ENCODE results near the gene TMEM181.
"Not testable (repeated sequence)": the region's sequence is repeated elsewhere in the genome, so short reads cannot be mapped to it uniquely, and the experiment has no call there.

TMEM181 gene

DNA sequence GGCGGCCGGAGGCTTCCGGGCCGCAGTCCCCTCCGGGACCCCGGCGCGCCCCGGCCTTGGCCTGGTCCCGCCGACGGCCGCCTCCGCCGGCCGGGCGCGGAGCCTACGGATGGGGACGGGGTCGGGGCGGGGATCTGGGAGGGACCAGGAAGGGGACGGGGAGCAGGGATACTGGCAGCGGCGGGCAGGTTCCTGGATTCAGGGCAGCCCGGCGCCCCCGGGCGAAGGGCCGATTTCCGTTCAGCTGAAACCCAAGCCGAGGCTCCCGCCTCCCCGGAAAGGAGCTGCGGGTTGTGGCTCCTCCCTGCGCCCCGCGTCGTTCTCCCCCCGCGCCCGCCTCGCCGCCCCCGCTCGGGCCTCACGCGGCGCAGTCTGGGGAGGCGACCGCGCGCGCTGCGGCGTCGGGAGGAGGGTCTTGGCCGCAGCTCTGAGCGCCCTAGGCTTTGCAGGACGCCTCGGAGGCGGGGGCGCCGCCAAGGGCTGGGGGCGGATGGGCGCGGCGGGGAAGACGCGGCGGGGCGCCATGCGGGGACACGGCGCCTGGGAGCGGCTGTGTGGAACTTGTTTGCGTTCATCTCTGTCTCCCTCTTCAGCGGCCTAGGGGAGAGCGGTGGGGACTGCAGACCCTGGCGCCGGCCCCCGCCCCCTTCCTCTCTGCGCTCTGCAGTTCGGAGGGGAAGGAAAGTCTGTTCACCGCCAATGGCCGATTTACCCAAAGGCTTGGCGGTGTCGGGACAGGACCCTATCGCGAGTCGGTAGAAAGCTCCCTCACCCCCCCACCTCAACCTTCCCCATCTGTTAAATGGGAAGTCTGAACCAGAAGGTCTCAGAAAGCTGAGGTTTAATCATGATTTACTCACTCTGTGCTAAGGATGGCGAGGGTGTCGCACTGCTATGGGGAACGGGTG lies 22.7 kb upstream of the TMEM181 start:
- no peak for DNase-seq (ENCODE audit: low read depth in 3 of 3)

DNA sequence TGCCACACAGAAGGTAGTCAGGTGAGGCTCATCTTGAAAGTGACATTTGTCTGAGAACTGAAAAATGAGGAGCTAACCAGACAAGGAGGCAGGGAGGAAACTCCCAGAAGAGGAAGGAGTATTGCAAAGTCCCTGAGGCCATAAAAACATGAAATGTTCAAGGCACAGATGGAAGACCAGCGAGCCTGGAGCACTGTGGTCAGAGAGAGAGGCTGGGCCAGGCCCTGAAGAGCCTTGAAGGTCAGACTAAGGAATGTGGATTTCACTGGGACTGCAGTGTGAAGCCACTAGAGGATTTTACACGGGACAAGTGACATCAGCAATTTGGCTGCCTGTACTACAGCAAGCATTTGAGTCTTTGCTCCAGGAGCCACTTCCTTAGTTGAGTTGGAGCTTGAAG lies 21.1 kb upstream of the TMEM181 start:
- no peak for DNase-seq (ENCODE audit: low read depth in 3 of 3)

DNA sequence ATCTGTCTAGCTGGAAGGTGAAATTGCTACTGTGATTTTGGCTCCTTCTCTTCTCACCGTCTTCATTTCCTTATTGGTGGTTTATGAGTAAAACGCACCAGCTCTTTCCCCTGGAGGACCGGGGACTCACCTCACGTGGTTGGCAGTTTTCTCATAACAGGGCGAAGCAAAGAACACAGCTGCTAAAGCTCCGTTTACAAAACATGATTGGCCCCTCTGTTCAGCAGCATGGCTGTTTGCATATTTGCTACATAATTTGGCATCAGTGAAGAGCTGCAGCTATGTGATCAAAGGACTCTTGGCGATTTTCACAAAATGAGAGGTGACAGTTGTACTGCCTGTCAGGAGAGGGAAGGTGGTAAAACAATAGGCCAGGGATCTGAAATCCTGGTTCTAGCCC lies 20.5 kb upstream of the TMEM181 start:
- DNase-seq (ENCODE audit: low read depth in 3 of 3) = no peak

DNA sequence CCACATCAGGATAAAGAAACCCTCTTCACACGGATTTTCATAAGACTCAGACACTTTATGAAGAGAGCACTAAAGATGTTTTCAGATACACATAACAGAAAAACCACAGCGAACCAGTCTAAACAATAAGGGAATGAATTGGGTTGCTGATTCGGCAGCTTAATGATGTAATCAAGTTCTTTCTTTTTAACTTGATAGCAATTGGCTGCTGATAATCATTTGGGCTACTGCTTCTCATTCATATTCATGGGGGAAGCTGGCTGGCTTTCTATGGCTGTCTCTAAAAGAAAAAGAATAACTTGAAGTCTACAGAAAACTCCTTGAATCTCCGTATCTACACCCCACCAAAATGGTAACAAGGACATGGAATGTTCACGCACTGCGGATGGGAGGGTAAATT lies 20.0 kb upstream of the TMEM181 start:
- no peak for DNase-seq (ENCODE audit: low read depth in 3 of 3)

DNA sequence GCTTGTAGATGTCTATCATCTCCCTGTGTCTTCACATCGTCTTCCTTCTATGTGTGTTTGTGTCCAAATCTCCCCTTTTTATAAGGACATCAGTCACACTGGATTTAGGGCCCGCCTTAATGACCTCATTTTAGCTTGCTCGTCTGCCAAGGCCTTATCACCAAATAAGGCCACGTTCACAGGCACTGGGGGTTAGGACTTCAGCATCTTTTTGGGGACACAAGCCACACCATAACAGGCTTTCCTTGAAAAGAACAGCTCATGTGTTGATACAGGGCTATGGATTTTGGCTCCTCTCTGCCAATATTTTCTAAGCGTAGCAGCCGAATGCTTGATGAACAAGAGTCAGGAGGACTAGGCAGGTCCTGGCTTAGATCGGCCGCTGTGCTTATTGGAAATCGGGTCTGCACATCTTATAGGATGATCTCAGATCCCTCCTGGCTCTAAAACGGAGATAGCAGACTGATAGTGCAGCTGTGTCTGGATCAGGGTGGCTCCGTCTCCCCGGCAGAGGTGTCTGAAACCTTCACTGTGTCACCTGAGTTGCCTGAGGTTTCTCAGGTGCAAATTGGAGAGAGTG lies 16.2 kb upstream of the TMEM181 start:
- DNase-seq (ENCODE audit: low read depth in 3 of 3) = no peak

DNA sequence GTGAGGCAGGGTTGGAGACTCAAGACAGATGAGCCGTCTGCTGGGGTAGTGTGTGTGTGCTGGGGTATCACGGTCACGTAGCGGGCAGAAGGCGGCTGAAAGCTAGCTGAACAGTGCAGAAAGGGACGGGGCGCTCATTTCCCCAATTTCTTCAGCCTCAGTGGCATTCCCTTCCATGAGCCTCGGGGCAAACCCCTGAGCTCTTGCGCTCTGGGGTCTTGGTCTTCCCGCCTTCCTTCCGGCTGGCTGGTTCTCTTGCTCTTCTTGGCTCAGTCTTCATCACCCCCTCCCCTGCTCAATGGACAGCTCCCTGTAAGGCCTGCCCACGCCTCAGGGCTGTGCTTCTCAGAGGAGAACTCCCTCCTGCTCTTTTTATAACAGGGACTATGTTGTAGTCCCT lies 15.5 kb upstream of the TMEM181 start:
- no peak for DNase-seq (ENCODE audit: low read depth in 3 of 3)

DNA sequence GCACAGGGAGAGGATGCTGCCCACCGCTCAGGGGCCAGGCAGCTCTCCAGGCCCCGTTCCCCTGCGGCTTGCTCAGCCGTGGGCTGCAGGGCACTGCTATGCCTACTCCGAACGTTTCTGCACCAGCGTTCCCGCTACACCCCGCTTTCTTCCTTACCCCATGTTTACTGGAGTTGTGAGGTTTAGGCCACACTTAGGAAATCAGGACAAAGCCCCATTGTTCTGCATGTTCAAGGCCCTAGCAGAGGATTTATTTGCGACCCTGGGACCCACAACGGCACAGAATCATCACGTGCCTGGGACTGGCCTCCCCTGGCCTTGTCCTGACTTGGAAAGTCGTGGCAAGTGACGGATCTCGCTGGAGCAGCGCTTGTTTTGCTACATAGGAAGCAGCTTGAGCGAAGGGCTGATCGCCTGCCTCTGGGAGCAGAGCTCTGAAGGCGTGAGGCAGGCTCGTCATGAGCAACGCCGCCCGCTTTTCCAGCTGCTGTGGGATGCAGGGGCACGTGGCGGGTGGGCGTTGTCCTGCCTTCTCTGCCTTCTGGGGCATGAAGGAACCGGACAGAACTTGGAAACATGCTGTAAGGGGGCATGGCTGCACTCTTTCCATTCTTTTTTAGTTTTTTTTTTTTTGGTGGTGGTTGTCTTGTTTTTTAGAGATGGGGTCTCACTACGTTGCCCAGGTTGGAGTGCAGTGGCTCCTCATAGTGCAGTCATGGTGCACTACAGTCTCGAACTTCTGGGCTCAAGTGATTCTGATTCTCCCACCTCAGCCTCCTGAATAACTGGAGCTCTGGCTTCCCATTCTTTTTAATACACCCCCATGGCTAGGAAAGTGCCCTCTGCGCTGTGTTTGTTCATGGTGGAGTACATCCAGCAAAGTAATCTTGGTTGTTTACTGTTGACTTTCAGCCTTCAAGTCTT lies 14.6 kb upstream of the TMEM181 start:
- DNase-seq (ENCODE audit: low read depth in 3 of 3) = no peak

DNA sequence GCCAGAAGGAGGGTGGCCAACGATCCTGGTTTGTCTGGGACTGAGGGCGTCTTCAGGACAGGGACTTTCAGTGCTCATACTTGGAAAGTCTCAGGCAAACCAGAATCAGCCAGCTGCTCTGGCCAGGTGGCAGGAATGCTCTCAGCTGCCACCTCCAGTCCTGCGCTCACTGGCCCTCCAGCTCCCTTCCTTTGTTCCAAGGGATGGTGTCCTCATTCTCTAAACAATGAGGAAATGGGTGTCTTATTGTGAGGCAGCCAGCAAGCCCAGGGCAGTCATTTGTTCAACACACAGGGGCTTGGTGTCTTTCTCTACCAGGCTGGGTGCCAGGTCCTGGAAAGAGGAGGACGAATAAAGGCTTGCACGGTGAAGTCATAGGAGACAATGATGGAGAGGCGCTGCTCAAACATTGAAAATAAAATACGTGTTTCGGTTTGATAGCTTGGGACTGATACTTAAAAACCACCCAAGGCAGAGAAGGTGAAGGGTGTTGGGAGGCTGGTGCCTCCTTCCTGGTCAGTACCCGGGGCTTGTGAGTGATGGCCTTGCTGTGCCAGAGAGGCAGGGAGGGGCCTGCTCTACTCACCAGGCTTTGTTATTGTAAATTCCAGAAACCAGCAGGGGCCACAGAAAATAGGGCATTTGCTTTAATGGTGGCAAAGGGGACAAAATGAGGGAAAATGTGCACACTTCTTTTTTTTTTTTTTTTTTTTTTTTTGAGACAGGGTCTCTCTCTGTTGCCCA lies 11.3 kb upstream of the TMEM181 start:
- no peak for DNase-seq (ENCODE audit: low read depth in 3 of 3)

DNA sequence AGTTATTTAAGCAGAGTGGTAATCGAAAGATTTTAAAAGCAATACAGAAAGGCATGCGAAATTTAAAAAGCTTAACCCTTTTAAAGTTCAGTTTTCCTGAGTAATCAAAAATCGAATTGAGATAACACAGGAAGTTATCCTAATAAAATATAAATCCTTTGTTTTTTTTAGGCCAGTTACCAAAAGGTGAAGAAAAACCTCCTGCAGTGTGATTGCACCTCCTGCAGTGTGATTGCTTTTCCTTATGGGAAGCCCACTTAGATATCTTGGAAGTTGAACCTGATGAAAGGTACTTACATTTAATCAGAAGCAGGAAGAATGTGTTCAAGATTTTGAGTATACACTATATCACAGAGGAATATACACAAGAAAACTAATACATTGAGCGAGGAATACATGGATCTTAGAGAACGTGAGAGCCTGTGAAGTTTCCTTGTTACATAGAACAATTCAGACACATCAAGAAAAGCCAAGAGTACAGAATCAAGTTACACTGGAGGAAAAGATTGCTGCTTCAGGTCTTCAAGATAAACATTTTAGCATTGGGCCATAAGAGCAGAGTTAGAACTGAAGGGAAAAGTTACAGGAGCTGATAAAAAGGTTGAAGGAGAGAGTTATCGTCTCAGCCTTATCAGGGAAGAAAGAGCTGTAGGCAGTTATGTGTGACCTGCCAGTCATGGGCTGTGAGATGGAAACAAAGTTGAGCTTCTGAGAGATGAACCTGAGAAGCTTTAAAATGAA lies 7.7 kb upstream of the TMEM181 start:
- no peak for DNase-seq (ENCODE audit: low read depth in 3 of 3)

DNA sequence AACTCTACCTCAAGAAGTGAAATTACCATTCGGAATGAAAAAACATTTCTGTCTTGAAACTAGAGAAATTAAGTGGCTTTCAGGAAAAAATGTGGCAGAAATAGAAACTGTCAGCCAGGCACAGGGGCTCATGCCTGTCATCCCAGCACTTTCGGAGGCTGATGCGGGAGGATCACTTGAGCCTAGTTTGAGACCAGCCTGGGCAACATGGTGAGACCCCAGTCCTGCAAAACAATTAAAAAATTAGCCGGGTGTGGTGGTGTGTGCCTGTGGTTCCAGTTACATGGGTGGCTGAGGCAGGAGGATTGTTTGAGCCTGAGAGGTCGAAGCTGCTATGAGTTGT lies 7.1 kb upstream of the TMEM181 start:
- DNase-seq (ENCODE audit: low read depth in 3 of 3) = no peak

DNA sequence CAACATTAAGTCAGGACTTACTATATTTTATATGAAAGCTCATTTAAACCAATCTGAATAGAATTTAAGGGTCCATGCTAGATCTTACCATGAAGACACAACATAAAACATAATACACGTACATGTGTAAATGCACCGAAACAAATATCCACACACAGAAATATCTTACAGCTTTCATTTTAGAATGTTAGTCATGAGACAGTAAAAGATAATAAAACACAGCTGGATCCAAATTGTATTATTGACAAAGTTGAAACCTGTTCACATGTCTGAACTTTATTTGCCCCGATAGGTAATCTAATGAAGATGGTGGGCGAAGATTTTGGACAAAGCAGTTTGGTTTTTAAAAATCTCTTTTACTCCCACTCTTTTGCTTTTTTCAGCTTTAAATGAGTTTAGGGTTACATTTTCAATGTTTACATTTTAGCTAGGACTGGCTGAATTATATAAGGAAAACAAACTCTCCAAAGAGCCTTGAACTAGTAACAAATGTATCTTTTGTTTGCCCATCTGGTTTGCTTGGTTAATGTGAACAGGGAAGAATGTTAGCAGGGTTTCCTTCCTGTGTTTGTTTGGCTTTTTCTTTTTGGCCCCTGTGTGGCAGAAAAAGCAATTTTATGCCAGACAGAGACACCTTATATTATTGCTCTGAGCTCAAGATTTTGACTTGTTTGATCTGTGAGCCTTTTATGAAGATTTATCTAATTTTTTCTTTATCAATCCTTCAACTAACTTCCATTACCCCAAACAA lies 5.1 kb upstream of the TMEM181 start:
- no peak for DNase-seq (ENCODE audit: low read depth in 3 of 3)

DNA sequence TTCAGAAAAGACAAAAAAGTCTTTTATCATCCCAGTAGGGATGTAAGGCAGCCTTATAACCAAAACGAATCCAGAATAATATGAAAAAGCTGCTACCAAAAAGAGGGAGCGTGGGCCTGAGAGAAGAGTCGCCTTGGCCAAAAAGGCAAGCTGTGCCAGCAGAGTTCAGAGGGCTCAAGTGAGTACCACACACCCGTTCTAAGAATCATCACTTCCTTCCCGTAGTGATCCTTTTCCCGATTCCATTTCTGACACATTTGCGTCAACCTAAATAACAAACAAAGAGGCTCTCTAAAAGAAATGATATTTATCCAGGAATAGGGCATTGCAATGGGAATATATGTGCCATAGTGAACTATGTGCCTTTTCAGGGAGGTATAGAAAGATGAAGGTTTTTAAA lies 3.8 kb upstream of the TMEM181 start:
- DNase-seq (ENCODE audit: low read depth in 3 of 3) = no peak

DNA sequence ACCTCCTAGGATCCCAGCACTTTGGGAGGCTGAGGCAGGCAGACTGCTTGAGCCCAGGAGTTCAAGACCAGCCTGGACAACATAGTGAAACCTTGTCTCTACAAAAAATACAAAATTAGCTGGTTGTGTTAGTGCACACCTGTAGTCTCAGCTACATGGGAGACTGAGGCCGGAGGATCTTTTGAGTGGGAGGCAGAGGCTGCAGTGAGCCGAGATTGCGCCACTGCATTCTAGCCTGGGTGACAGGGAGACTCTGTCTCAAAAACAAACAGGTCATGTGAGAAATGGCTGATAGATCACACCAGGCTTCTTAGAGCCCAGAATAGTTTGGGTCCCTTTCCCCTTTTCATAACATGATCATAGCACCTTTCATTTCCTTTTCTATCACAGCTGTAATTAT lies 2.8 kb upstream of the TMEM181 start:
- not testable (repeated sequence) for DNase-seq (ENCODE audit: low read depth in 3 of 3)

DNA sequence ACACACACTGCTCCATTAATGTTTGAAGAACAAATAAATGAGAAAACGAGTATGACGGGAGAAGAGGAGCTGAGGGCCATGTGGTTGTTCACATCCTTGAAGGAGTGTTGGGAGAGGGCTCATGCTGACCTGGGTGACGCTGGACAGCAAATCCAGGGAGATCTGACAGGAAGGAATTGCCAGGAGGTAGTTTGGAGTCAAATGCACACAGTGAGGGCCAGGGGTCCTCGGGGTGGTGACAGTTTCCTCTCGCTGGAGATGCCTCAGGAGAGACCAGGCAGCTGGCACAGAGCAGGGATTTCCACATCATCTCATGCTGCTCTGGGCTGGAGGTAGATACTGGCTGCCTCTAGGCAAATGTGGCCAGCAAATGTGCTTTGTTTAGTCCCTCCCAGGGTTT lies 2.0 kb upstream of the TMEM181 start:
- DNase-seq (ENCODE audit: low read depth in 3 of 3) = no peak

DNA sequence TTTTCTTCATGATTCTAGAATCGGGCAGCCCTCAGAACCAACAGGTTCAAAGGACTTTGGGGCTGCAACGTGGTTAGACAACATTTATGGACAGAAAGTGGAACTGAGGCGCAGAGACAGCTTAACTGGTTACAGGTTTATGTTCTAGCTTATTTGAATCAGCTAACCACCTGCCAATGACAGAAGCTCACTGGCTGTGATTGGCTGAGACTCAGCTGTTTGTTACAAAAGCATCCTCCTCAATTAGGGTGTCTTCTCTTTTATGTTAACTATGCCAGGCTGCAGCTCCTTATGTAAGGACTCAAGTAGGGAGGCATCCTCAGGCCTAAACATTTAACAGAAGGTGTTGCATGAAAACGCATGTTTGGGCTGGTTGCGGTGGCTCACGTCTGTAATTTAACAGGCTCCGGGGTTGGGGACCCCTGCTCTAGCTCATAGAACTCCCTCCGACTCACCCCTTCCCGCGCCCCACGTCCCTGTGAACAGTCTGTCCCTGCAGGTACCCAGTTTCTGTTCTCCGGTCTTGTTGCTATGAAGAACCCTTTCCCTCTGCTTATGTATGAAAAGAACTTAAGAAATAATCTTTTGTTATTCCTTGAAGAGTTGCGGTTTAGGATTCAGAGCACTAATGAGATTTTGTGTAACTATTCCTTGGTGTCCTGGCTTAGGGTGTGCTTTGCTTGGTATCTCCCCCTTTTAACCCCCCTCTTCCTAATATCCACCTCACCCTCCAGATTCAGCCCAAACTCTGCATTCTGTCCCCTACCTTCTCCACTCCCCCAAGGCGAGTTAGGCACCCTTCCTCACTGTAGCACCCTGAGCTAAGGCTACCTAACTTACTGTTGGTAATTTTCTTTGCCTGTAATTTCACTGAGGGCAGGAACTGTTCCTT lies 1.2 kb upstream of the TMEM181 start:
- DNase-seq (ENCODE audit: low read depth in 3 of 3) = no peak

DNA sequence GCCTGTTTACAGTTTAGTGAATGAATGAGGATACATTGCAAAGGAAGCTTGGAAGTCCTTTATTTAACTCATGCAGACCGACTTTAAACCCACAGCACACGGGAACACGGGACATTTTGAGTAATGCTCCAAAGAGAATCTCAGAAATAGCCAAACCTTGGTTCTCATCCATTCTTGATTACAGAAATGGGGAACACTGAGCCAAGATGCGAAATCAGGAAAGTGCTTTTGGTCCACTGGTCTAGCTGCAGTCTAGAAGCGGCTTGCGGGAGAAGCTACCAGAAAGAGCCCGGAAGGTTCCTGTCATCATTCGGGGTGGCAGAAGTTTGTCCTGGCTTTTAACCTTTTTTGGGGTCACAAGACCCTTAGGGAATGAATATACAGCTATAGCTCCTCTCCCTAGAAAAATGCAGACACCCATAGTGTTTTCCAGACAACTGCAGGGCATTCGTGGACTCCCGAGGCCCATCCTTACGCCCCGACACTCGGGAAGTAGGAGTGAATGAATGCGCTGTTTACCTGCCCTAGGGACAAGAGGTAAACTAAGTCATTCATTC lies 475 bp upstream of the TMEM181 start:
- no peak for DNase-seq (ENCODE audit: low read depth in 3 of 3)

DNA sequence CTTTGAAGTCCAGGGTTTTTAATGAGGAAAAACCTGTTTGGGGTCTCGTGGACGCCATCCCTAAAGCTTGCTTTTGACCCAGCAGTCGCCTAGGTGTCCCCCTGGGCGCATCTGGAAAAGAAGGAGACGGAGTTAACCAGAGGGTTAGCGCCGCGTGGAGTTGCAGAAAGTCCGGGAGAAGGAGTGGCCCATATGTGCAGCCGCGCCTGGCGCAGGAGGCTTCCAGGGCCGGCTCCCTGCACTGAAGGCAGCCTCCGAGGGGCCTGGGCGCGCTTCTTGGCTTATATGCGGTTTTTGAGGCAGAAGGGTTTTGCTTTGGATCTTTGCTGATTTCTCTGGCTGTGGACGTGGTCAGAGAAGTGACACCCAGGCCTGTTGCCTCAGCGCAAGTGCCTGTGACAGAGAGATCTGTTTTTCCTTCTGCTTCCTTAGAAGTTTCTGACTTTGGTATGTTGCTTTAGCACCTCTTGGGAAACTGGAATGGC lies 987 bp downstream of the TMEM181 start:
- DNase-seq (ENCODE audit: low read depth in 3 of 3) = no peak

DNA sequence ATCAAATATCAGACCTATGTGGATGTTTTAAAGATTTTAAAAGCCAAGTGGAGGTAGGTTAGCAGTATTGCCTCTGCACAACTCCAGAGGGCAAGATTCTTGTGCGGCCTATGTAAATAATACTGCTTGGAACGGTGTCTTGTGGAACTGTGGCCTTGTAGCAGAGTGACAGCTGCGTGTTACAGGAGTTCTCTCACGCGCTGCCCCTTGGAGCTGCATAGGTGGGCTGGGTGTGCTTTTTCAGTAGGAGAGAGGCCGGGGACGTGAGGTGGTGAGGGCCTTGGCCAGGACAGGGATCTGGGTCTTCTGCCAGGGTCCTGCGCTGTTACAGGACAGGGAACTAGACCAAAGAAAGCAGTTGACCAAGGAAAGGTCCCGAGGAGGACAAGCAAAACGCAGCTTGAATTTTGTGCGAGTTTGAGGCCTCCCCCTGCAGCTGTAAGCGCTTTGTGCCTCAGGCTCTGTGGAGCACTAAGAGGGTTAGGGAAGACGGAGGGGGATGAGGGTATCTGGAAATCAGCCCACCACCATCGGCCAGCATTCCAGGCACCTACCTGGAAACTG lies 1.5 kb downstream of the TMEM181 start:
- no peak for DNase-seq (ENCODE audit: low read depth in 3 of 3)

DNA sequence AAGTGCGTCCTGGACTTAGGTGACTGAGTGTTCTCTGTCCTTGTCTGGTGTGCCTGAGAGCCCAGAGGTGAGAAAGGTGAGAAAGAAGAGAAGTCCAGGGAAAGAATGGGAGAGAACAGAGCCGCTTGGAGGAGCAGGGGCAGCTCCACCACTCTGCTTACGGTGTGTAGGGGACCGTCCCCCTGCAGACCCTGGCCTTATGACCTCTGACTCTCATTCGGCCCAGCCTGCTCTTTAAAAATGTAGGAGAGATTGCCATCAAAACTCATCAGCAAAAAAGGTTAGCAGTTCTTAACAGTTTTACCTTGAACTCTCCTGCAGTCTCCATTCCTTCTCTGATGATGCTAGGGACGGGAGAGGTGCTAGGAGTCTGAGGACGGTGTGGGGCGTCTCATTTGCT lies 2.0 kb downstream of the TMEM181 start:
- DNase-seq (ENCODE audit: low read depth in 3 of 3) = no peak

Data from stimulated activated CD4-positive, alpha-beta T cell treated with anti-CD3 and anti-CD28 coated beads, TNF-alpha, amount 100 ng/mL, for 48 hours (primary cell).